ENCODE measurements around the gene PIK3CG.
A peak's percentile ranks its signal among the peaks of the same experiment; 100 is the strongest.

Gene PIK3CG

GRCh38 chr7:106862317-106863089 lies 2.6 kb upstream of the PIK3CG start:
- no peak for DNase-seq

DNA sequence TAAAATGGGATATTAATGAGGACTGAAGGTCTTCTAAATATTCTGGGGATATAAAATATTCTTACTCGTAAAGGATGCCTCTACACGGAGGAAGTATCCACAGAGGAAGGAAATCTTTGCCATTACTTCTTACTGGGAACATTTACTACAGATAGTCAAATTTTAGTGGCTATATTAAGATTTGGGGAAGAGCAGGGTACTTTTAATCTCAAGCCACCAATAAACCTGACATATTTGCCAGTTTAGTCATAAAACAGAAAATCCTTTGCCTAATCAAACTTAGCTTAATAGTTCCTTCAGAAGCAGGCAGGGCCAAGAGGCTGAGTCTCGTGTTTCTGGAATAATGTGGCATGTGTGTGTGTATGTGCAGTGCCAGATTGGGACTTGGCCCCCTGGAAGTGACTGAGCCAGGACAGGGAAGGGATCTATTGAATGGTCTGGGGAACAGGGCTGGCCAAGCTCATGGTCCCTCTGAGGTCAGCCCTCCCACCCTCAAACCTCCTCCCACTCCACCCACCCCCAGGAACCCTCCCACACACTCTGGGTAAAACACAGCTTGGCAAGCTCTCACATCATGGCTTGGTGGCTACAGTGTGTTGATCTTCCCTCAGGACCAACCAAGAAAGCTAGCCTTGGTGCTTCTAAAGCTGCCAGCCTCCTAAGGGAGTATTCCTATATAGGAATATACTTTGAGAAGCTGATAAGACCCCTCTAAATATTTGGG lies 1.6 kb upstream of the PIK3CG start:
- DNase-seq, result no peak

DNA sequence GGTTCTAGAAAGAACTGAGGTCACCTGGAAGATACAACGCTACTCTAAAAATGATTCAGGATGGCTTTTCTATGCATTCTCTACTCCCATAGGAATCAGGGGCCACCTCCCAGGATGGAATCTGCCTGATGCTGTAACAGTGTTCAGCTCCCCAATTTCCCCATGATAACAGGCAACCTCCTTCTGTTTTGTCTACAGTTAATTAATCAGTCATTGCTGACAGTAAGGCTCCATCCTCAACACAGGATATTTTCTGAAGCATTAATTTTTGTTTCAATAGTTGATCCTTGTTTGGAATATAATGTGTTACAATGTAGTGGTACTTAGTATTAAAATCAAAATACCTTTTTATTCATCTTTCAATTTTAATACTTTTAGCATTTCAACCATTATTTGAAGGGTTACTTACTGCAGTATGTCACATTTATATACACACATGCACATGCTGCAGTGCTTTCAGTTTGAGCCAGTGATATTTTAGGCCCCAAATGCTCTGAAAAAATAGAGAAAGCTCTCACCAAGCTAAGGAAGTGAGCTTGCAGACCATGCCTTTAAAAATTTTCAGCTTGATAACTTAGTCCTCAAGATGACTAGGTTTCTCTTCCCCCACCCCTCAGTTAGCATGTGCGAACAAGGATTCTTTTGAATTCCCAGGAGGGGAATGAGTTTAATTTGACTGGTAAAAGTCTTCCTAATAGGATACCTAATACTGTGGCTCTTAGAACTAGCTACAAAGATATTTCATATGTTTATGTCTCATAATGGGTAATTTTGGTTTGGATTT lies 592 bp upstream of the PIK3CG start:
- no peak for DNase-seq

DNA sequence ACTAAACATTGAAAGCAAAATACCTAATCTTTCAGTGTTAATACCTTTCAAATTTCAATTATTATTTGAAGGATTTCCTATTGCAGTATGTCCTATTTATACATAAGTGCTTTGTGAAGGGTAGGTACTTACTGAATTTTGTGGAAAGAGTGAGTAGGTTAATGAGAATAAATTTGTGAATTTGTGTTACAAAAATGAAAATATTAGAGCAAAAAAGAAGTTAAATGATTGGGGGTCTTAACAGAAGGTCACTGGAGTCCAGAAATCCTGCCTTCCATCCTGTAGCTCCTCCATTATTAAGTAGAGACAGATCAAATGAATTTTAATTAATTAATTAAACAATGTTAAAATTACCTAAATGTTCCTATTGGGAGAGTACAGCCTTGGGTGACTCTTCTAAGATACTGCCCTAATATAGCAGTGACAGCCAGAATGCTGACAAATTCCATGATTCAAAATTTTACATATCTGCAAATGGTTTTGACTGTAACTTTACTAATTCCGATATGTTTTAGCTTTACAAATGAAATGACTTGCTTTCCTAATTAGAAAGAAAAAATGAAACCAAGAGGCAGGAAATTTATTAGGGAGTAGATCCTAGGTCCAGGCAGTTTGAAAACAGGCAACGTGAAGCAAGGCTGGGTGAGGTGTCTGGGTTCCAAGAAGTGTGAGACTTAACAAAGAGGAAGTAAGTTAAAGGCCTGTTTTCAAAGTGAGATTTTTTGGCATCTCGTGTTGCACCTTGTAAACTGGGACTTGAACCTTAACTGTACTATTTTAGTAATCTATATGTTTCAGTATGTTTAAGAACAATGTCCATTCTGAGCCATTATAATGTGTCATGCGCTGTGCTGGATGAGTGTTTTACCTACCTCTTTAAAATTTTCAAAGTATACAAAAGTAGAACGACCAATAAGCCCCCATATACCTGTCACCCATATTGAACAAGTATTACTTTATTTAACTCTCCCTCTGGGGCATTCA lies 1.5 kb downstream of the PIK3CG start:
- no peak for DNase-seq

DNA sequence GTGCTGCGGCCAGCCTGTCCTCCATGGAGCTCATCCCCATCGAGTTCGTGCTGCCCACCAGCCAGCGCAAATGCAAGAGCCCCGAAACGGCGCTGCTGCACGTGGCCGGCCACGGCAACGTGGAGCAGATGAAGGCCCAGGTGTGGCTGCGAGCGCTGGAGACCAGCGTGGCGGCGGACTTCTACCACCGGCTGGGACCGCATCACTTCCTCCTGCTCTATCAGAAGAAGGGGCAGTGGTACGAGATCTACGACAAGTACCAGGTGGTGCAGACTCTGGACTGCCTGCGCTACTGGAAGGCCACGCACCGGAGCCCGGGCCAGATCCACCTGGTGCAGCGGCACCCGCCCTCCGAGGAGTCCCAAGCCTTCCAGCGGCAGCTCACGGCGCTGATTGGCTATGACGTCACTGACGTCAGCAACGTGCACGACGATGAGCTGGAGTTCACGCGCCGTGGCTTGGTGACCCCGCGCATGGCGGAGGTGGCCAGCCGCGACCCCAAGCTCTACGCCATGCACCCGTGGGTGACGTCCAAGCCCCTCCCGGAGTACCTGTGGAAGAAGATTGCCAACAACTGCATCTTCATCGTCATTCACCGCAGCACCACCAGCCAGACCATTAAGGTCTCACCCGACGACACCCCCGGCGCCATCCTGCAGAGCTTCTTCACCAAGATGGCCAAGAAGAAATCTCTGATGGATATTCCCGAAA lies 2.7 kb downstream of the PIK3CG start:
- DNase-seq, result no peak

DNA sequence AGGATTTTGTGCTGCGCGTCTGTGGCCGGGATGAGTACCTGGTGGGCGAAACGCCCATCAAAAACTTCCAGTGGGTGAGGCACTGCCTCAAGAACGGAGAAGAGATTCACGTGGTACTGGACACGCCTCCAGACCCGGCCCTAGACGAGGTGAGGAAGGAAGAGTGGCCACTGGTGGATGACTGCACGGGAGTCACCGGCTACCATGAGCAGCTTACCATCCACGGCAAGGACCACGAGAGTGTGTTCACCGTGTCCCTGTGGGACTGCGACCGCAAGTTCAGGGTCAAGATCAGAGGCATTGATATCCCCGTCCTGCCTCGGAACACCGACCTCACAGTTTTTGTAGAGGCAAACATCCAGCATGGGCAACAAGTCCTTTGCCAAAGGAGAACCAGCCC lies 3.3 kb downstream of the PIK3CG start:
- DNase-seq, result no peak

DNA sequence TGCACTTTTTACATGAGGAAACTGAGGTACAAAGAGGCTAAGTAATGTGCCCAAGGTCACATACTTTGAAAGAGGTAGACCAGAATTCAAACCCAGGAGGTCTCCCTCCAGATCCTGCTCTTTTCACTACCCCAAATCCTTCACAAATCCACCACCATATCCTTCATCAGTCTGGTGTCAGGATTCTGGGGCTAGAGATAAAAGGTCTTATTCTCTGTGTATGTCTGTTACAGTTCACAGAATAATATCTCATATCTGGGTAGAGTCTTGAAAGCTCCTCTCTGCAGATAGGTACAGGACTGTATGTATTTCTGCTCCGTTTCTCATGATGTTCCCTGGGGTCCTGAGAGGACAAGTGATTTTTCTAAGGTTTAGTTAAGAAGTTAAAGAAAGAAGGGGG lies 4.9 kb downstream of the PIK3CG start:
- DNase-seq, result no peak

DNA sequence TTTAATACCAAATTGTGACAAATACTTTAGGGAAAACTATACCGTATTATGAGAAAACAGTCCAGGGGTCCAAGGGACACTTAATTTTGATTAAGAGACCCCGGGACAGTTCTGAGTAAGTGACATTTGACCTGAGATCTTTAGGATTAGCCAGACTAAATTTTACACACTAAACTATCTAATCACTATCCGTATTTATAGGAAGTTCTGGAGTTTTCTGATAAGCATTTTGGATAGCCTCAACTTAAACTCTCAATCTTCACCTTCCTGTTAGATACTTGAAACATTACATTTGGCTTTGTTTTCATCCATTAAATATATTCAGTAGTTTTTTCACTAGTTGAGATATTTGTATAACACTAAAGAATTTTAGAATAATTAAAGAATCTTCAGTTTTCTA lies 5.4 kb downstream of the PIK3CG start:
- DNase-seq, result no peak

GRCh38 chr7:106870983-106871410 lies 5.9 kb downstream of the PIK3CG start:
- DNase-seq, result no peak

GRCh38 chr7:106871793-106872571 lies 6.9 kb downstream of the PIK3CG start:
- peak; percentile 57 for DNase-seq

DNA sequence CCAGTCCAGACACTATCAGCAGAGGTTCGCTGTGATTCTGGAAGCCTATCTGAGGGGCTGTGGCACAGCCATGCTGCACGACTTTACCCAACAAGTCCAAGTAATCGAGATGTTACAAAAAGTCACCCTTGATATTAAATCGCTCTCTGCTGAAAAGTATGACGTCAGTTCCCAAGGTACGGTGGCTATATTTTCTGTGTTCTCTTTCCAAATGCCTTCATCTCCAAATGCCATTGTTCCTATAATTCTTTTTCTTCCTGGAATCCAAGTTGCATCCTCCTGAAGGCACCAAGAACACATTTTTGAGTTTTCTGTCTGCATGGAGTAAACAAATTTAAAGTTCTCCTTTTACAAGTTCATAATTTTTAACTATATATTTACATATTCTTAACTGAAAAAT lies 7.7 kb downstream of the PIK3CG start:
- DNase-seq, result no peak

- no peak for DNase-seq
Observed at GRCh38 chr7:106874076-106874475, 9.0 kb downstream of the PIK3CG start.

GRCh38 chr7:106875508-106875907 lies 10.4 kb downstream of the PIK3CG start:
- DNase-seq, result no peak

DNA sequence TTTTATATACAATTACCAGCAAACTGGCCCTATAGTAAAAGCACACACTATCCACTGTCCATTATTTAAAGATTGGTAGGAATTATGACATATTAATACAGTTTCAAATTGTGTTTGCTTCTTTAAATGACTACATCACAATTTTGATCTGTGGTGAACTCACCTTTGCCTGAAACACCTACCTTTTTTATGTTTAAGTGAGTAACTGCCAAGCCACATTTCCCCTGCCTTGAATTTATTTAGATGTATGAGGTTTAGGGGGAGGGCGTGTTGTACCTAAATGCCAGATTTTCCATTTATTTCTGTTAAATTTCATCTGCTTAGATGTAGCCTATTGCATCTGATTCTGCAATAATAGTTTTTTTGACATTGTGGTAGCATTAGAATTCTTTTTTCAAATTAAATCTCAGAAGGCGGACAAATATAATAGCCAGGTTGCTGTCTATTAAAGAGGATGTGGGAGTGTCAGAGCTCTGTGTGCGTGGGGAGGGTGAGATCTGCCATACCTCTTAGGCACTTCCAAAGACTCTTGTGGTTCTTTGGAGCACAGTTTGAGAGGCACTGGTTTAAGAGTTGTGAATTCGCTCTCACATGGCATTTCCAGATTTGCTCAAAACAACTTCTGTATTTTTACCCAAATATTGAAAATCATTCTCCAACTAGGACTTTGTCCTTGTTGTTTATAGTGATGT lies 13.8 kb downstream of the PIK3CG start:
- no peak for DNase-seq

GRCh38 chr7:106881984-106882383 lies 16.9 kb downstream of the PIK3CG start:
- no peak for DNase-seq

GRCh38 chr7:106883456-106884026 lies 18.5 kb downstream of the PIK3CG start:
- DNase-seq, result no peak

GRCh38 chr7:106885652-106886051 lies 20.6 kb downstream of the PIK3CG start:
- DNase-seq, result no peak

DNA sequence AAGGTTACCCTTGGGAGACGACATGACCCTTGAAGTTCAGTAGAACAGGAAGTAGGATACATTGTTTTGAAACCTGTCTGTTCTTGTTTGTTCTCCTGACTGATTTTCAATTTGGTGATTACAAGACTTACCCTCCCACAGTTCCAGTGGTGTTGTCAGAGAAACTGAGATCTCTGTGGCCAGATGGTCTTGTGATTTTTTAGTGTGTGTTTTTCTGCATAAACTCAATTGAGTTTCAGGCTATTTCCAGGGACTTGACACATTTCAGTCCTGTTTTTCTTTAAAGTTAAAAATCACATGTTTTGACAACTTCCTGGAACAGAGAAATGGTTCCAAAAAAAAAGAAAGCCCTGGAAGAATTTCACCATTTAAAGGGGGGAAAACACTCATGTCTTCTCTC lies 22.3 kb downstream of the PIK3CG start:
- no peak for DNase-seq

GRCh38 chr7:106888204-106888603 lies 23.1 kb downstream of the PIK3CG start:
- no peak for DNase-seq

DNA sequence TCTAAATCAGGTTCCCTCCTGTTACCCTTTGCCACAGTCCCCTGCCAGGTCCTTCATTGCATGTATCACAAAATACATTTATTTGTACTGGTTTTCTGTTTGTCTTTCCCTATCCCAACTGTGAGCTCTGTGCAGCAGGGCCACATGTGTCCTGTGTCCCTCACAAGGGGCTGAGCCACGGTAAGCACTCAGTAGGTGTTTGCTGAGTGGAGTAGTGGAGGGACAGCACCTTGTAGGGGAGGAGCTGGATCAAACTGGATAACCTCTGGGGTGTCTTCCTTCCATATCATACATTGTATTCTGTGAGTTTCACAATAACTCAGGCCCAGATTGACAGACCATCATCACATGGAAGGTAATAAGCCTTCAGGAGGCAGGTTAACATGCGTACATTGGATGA lies 25.9 kb downstream of the PIK3CG start:
- no peak for DNase-seq

Measured in NCI-H524 treated with DMSO at 0.1 percent for 48 hours (cell line).